HG03521 (cell line): ENCODE data around the gene PPP3CA.
"Not testable (repeated sequence)": the region's sequence is repeated elsewhere in the genome, so short reads cannot be mapped to it uniquely, and the experiment has no call there.

Source experiments
- ATAC-seq: cut with Tn5 transposase; IDR thresholded peaks from one replicate; pipeline ENCODE4 v1.9.1; 2021; ENCODE audit warnings: mild to moderate bottlenecking, moderate library complexity; ENCODE audit not compliant: unreplicated experiment

Gene PPP3CA

GRCh38 chr4:101152521-101152920 lies 194.8 kb downstream of the PPP3CA start:
- no peak for ATAC-seq

DNA sequence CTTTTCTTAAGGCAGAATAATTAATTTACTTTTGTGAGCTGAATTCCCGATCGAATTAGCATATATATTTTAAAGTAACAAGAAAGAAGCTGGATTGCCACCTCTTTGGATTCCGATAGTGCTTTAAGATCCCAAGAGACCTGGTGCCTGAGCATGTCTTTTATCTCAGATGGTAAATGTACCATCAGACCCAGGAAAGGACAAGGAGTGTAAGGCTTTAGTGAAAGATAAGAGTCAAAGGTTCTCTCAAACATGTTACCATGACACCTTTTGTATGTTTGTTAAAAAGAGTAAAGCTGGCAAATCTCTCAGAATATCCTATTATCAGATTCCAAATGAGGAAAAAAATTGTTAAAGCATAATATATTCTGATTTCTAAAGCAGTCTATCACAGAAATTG lies 198.8 kb downstream of the PPP3CA start:
- ATAC-seq = no peak

DNA sequence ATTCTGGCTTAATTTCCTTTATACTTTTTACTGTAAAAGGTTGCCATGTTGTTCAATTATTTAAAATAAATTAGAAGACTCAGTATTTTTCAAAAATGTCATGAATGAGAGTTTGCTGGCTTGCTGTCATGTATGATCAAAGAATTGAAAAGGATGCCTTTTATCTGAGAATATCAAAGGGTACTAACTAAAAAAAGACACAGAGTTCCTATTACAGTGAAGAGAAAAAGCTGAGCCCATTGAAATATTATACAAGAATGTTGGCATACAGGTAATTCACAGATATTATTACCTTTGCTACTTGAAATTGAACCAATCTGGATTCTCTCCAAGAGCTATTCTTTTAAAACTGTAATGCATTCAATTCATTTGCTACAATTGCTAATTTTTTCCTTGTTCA lies 200.0 kb downstream of the PPP3CA start:
- no peak for ATAC-seq

GRCh38 chr4:101145021-101145420 lies 202.3 kb downstream of the PPP3CA start:
- ATAC-seq = no peak

GRCh38 chr4:101142259-101142658 lies 205.1 kb downstream of the PPP3CA start:
- ATAC-seq = no peak

GRCh38 chr4:101141855-101142254 lies 205.5 kb downstream of the PPP3CA start:
- no peak for ATAC-seq

DNA sequence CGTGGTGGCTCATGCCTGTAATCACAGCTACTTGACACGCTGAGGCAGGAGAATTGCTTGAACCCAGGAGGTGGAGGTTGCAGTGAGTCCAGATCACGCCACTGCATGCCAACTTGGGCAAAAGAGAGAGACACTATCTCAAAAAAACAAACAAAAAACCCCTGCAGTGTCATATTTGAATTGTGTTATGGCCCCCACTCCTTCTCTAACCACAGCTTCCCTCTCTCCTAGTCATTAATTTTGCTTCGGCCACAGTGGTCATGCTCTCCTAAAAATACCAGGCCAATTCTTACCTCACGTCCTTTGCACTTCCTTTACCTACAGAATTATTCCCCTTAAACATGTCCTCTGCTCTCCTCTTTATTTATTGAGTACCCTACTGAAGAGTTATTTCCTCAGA lies 206.1 kb downstream of the PPP3CA start:
- ATAC-seq = no peak

DNA sequence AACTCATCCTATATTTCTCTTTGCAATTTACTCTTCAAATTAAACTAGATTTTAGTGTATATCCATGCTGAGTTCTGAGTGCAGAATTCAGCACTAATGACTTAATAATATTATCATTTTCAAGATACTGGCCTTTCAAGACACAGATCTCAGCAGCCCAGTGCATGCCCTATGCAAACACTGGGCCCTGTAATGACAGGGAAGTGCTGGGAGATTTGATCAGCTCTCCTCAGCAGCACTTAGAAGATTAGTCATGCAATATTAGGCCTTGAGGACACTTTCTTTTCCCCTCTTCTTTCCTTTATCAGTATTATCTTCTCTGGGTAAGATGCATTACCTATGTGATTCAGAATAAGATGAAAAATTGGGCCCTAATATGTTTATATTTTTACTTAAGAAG lies 207.1 kb downstream of the PPP3CA start:
- ATAC-seq = no peak

DNA sequence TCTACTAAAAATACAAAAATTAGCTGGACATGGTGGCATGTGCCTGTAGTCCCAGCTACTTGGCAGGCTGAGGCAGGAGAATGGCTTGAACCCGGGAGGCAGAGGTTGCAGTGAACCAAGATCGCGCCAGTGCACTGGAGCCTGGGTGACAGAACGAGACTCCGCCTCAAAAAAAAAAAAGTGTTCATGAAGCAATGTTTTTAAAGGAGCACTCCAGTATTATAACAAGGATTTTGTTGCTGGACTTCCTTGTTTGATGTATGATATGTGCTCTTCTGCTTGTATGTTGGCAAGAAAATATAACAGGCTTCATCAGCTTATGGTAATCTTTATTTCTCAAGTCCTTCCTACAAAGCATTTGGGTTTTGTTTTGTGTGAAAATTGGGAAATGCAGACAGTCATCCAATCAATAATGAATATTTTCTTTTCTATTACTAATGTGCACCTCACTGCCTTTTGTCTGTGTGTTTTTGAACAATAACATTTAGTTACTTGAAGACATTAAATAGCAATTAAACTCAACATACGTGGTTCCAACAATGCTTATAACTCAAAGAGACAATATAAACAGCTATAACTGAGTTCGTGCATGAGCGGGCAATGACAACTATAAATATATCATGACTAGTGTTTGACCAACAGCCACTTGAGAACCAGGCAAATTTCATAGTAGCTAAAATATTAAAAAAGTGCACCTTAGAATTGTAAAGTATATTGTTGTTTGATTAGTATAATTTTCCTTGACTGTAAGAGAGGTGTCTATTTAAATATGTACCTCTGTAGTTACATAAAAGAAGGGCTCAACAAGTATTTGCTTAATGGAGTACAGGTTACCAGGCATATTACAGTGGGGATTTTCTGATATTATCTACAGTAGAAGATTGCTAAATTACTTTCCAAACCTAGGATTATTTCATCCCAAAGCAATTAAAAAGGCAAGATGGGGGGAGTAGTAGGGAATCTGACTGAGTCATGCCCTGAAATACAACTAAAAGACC lies 210.7 kb downstream of the PPP3CA start:
- no peak for ATAC-seq

GRCh38 chr4:101135371-101136010 lies 211.8 kb downstream of the PPP3CA start:
- peak; percentile 56 for ATAC-seq

GRCh38 chr4:101131058-101131457 lies 216.3 kb downstream of the PPP3CA start:
- ATAC-seq = not testable (repeated sequence)

GRCh38 chr4:101128898-101129297 lies 218.4 kb downstream of the PPP3CA start:
- not testable (repeated sequence) for ATAC-seq

- no peak for ATAC-seq
Observed at GRCh38 chr4:101128473-101128872, 218.9 kb downstream of the PPP3CA start.

DNA sequence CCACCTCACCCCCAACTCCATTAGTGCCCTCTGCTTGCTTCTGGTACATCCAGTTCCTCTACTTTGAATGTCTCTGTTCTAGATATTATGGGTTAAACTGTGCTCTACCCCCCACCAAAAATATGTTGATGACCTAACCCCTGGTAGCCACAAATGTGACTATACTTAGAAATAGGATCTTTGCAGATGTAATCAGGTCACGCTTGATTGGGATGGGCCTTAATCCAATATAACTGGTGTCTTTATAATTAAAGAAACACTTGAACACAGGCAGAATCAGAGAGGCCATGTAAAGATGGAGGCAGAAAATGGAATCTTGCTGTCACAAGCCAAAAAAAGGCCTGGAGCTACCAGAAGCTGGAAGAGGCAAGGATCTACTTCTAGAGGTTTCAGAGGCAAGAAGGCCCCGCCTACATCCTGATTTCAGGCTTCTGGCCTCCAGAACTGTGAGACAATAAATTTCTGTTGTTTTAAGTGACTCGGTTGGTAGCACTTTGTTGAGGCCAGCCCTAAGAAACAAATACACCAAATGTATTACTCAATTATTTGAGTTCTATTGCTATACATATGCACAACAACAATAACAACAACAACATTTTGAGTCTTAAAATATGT lies 220.0 kb downstream of the PPP3CA start:
- no peak for ATAC-seq

- no peak for ATAC-seq
Observed at GRCh38 chr4:101126059-101126458, 221.3 kb downstream of the PPP3CA start.

GRCh38 chr4:101125045-101125942 lies 222.0 kb downstream of the PPP3CA start:
- ATAC-seq = no peak

DNA sequence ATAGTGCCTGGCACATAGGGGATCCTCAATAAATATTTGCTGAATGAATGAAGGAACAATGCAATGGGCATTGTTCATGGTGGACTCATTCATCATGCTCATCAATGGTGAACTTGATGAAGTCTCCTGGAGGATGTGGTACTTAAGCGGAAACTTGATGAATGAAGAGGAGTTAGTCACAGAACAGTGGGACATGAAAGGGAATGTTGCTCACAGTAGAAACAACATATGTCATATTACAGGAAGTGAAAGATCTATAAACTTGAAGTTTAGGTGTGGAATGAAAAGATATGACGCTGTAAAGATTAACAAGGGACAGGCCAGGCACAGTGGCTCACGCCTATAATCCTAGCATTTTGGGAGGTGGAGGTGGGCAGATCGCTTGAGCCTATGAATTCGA lies 224.1 kb downstream of the PPP3CA start:
- ATAC-seq = no peak

DNA sequence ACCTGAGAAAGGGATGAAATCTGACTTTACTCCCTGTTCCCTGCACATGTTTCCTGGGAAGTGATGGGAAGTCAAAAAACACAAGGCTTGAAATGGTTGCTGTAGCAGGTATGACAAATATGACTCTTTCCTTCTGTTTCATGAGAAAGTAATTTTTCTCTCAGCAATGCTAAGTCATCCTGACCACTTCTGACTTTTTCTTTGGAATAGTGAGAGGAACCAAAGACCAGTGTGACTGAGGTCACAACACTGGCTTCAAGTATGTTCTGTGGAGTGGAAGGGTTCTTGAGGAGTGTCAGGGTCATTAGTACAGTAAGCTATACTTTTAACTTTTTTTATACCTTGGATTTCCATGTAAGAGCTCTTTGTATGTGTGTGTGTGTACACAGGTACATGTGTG lies 225.3 kb downstream of the PPP3CA start:
- no peak for ATAC-seq

GRCh38 chr4:101119141-101119540 lies 228.2 kb downstream of the PPP3CA start:
- ATAC-seq = no peak

DNA sequence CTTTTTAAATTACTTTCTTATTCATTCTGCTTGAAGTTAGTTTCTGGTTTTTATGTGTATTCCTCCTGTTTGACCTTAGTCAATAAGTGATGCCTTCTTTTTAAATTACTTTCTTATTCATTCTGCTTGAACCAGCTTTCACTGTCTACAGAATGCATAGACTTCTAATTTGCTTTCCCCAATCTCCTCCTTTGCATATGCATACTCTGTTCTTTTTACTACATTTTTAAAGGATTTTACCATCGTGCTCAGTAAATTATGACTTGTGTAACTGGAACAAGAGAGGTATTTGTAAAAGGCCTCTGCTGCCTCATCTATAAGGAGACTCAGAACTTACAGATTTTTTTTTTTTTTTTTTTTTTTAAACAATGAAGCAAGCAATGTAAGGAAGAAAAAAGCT lies 228.7 kb downstream of the PPP3CA start:
- no peak for ATAC-seq

DNA sequence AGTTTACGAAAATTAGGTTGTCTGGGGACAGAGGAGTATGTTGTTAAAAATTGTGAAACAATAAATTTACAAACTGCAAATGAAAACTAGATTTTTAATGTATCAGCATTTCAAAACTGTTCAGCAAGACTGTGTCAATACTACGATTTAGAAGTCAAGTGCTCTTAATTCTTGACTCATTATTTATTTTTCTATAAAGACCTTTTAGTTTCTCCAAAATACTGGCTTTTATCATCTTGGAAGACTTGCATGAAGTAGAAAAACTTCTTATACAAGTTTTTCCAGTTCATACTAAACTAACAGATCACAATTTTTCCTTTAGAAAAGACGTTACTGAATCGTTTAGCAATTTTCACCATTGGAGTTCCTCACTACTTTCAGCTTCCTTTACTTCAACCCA lies 231.4 kb downstream of the PPP3CA start:
- no peak for ATAC-seq
